GM18873 (cell line): ENCODE data around the gene CCDC50.
A peak's percentile ranks its signal among the peaks of the same experiment; 100 is the strongest.

Experiments
- ATAC-seq: cut with Tn5 transposase; IDR thresholded peaks from one replicate; pipeline ENCODE4 v1.9.1; 2021; ENCODE audit warnings: mild to moderate bottlenecking, moderate library complexity, moderate number of reproducible peaks; ENCODE audit not compliant: unreplicated experiment, low FRiP score

CCDC50 gene

DNA sequence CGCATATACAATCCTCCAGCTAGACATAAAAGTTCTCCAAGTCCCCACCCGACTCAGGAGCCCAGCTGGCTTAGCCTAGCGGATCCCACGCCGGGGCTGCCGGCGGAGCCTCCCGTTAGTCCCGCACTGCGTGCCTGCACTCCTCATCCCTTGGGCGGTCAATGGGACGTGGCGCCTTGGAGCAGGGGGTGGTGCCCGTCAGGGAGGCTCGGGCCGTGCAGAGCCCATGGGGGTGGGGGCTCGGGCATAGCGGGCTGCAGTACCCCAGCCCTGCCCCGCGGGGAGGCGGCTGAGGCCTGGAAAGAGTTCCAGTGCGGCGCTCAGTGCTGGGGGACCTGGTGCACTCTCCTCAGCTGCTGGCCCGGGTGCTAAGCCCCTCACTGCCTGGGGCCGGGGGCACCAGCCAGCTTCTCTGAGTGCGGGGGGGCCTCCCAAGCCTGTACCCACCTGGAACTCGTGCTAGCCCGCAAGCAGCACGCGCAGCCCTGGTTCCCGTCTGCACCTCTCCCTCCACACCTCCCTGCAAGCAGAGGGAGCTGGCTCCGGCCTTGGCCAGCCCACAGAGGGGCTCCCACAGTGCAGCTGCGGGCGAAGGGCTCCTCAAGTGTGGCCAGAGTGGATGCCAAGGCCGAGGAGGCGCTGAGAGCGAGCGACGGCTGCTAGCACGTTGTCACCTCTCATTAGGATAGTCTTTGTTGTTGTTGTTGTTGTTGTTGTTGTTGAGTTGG lies 12.2 kb upstream of the CCDC50 start:
- ATAC-seq = no peak

DNA sequence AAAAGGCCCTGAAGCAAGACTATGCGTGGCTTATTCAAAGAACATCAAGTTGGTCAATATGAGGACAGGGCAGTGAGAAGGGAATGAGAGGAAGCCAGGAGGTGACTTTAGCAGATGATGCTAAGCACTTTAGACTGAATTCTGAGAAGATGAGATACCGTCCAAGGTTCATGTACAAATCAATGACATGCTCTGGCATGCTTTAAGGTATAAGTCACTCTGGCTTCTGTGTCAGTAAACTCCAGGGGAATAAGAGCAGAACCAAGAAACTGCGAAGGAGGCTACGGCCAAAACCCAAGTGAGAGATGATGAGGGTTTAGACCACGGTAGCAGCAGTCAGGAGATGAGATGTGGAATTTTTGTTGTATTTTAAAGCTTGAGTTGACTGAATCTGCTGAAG lies 8.9 kb upstream of the CCDC50 start:
- ATAC-seq = no peak

DNA sequence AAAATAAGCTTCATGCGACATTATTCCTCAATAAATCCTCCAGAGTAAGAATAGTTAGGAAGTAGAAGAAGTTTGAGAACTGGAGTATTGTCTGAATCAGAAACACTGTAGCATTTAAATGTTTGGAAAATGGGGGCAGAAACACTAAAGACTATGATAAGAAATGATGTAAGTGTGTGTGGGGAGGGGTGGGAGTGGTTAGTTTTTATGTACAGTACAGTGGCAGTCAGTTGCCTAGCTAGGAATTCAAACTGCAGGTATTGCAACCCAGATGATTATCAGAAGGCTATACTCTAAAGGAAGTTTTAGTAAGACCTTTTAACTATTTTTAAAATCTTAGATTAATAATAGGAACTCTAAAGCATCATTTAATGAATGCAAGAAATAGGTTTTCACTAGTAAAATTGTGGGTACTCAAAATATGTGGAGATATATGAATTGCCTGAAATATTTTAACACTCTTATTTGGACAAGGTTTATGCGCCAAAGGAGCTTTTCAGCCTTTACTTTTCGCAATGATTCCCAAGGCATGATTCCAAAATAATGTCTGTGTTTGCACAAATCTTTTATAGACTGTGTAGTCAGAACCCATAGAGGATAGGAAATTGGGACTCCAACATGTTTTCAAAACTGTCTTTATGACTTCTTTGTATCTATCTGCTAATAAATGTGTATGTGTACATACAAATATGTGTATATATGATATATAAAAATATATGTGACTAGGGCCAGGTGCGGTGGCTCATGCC lies 8.0 kb upstream of the CCDC50 start:
- ATAC-seq = no peak

DNA sequence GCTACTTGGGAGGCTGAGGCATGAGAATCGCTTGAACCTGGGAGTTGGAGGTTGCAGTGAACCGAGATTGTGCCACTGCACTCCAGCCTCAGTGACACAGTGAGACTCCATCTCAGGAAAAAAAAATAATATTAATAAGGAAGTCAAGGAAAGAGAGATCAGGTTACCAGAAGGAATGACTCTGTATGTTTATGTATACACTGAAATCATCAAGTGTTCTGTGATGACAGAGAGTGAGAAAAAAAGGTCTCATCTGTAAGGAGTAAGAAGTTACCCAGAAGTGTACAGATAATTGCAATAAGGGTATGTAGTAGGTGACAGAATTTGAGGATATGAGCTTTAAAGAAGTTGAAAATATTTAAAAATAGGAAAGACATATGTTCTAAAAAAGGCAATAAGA lies 4.3 kb upstream of the CCDC50 start:
- ATAC-seq = no peak

DNA sequence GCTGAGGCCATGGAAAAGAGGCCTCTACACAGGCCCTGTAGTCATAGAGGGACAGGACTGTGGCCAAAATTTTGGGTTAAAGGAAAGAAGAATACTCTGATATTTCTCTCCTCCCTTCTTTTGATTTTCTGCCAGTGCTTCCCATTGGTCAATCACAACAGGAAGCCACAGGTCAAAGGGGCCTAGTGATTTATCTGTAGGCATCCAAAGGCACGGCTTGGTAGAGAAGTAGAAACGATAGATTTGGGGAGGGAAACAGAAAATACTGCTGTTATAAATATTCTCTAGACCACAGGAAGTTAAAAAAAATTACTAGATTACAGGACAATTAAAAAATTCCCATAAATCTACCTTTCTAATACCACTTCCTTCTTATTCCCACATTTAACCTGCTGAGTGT lies 1.7 kb upstream of the CCDC50 start:
- no peak for ATAC-seq

DNA sequence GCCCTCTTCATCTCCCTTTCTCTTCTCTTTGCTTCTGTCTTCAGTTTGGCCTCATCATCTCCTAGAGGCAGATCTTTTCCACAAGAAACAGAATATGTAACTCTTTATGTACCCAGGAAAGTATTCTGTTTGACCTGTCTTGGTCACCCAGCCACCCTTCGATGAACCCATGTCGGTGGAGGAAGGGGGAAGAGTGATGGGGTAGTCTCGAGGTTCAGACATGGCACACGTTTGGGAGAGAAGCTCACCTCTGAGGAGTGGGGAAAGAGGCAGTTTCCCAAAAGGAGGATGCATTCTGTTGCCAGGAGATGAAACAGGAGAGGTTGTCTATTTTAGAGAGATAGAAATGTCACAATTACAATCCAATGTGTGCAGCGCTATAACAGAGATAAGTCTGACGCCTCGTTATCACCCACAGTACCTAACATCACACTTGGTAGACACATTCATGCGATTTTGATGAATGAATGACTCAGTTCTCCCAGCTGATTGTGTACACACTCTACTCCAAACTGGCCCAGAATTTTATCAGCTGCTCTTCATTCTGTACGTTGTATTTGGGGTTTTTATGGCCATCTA lies 722 bp upstream of the CCDC50 start:
- no peak for ATAC-seq

DNA sequence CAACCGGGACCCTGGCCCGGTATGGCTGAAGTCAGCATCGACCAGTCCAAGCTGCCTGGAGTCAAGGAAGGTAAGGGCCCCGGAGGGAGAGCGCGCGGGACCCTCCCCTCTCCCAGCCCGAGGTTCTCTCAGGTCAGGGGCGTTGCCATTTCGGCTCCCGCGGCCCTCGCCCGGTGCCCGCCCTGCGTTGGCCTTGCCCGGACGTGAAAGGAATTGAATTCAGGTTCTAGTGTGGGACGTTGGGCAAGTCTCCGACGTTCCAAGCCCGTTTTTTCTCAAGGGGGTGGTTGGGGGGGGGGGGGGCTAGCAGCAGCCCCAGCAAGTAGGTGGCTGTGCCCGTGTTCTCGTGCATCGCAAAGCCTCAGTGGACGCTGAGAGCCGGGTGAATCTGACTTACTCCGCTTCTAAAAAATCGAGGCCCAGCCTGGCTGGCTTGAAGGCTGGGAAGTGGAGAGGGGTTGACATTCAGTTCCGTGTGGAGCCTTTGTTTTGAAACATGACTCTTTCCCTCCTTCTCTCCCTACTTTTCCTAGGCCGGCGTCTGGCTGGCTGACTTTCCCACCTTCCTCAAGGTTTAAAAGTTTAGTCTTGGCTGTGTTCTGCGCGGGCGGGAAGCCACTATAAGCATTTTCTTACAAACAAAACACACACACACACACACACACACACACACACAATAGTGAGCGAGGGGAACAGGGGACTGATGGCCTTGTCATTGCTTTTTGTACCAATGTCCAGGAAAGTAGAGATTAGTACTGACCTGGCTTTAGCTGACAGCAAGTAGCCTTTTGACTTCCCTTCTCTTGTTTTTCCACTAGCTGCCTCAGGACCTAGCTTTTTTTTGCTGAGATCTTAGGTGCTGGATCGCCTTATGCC lies 698 bp downstream of the CCDC50 start, which contains the start of gene UTS2B:
Gene UTS2B, minus strand, starts transcription at position 873 of the 876 bp plus-strand sequence. CDS start 48,337 bp downstream, outside the sequence.
- peak; percentile 20 for ATAC-seq

DNA sequence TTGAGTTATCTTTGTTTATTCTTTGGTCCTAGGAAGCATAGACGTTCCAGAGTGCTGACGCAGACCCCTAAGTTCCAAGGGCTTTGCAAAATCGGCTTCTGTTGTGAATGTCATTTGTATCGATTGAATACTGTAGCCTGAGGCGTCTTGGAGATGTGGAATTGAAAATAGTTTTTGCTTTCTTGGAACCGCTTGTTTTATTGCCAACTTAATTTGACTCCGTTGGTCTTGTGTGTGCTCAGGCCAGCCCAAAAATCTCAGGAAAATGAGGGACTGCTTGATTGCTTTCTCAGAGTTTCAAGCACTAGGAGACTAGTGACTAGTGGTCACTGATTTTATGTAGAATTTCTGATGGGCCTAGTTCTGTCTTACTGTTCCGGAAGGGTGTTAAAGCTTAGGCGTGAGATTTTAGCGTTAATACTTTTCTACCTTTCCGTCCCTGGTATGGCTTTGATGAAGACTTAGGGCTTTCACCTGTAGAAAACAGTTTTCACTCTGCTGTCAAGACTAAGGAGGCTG lies 1.4 kb downstream of the CCDC50 start:
- no peak for ATAC-seq

DNA sequence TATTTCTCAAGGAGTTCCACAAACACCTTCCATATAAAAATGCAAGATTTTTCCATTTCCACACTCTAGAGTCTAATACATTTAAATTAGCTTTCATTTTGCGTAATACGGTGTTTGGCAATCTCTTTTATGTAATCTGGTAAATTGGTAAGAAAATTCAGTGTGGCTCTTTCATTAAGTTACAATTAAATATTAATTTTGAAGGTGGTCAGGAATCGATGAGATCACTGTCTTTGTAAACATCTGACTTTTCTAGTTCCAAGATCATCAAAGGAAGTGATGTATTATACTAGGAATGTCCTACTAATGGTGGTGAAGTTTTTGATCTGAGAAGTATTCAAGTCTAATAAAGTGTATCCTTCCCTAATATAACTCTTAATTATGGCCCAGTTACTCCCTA lies 2.2 kb downstream of the CCDC50 start:
- ATAC-seq = no peak

DNA sequence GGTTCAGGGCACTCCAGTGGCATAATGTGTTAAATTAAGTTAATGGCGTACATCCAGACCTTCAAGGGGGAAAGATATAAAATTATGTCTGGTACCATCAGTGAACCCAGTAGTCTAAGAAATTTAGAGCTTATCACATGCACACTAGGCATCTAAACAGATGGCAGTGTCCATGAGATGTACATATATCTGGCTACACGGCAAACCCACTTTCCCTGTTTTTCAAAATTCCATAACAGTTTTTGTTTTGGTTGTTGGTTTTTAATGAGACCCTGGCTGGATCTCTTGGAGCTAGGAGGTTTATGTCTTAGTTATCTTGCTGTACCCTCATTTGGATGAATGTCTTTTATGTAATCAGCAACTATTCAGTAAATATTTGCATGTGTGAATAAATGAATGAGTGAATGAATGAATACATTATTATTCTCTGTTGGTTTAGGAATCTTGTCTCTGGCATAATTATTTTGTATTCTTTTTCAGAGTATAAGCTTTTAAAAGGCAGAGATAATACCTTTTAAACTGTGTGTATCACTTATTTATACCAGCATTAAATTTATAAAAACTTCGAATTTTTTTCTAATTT lies 4.2 kb downstream of the CCDC50 start:
- no peak for ATAC-seq

DNA sequence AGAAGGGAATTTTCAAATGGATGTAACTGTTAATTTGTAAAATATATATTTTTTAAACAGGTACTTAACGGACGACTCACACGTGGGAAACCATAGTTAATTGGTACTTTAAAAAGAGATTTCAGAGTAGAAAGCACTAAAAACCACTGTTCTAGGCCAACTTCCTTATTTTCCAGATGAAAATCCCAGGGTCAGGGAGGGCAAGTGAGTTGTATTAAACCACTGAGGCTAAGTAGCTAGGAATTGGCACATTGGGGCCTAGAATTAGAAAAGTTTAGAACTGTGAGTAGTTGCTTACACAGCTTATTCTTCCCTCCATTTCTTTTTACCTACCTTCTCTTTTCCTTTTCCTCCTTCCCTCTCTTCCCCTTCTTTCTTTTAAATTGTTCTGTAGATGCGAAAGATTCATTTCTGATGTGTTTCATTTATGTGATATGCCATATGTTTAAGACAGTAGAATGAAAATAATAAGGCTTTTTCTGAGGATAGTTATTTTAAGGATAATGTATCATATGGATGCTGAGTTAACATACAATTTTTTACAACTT lies 5.2 kb downstream of the CCDC50 start:
- ATAC-seq = no peak

DNA sequence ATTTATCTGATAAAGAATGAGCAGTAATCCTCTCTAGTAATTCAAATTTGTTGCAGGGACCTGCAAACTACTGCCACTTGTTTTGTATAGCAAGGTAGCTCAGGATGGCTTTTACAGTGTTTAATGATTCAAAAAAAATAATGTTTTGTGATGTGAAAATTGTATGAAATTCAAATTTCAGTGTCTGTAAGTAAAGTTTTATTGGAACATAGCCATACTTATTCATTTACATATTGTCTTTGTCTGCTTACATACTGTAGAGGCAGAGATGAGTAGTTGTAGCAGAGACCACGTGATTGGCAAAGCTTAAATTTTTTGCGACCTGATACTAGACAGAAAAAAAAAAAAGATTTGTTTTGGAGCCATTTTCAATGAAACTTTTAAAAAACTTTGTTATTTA lies 7.6 kb downstream of the CCDC50 start:
- ATAC-seq = peak; percentile 40

DNA sequence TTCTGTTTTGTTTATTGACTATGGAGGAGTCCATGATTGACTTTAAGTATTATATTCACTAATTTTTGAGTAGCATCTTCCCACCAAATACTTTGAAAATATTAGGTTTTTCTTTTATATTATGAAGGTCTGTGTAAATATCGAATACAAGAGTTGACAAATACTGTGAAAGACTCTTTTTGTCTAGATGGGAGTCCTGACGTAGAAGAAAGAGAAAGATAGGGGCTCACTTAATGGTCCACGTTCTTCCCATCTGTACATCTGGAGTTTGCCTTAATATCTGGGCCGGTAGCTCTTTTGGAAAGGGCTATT lies 8.9 kb downstream of the CCDC50 start:
- no peak for ATAC-seq

DNA sequence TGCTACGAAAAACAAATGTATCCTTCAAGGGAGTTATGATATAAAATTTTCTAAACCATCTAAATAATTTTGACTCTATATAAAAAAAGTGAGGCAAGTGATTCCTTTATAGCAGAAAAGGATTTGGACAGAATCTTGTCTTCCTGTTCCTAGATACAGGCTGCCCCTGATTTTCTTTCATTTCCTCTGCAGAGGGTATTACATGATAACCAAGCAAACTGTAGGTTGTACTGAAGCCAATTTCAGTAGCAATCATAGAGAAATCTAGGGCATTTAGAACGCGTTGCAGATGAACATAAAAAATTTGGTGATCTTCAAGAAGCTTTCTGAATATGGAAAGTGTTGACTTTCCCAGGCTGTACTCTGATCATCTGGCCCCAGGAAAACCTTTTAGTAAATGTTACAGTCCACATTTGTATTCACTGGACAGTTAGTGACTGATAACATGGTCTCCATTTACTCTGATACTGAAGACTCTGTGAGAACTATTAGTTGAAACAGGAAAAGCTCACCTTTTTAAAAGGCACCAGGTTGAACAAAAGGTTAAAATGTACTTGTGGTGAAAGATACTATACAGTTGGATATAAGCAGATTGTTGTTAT lies 10.2 kb downstream of the CCDC50 start:
- ATAC-seq = no peak

DNA sequence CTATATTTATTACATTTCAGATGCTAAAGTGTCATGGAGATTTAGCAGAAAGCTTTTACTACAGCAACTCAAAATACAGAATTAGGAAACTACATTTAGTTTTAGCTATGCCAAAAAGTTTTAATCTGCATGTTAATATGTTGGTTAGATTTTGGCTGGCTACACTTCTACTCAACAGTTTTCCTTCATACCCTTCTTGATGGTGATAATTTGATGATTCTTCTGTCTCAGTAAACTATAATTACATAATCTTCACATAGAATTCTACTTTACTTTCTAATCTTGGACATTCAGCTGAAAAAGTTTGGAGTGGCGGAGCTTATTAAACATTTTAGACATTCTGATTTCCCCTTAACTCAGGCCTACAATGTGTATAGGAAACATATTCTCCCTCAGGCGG lies 11.2 kb downstream of the CCDC50 start:
- no peak for ATAC-seq

DNA sequence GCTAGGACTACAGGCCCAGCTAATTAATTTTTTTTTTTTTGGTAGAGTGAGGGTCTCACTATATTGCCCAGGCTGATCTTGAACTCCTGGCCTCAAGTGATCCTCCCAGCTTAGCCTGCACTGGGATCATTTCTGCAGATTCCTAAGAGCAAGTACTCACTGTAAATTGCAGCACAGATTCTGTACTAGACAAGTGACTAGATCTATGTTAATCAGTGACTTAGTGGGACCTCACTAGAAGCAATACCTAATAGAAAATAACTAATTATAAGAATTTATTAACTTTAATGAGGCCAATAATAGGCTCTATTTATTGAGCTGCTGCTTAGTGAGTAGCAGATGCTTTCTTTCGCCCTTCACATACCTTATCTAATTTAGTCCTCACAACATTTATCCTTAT lies 11.8 kb downstream of the CCDC50 start:
- peak; percentile 35 for ATAC-seq

DNA sequence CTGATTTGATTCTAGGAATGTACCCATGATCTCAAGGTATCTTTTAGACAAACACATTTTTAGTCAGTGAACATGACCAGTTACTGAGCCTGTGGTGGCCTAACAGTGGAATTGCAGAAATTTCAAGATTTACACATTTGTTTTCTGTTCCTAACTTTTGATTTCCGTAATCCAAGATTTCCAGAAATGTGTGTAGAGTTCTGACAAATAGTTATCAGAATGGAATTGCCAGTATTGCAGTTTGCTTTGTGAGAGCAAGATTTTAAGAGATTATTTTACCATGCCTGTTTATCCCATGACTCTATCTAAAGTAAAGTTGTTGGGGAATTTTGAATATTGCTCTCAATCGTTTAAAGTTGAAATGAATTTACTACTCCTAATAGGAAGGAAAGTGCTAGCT lies 12.8 kb downstream of the CCDC50 start:
- ATAC-seq = no peak

DNA sequence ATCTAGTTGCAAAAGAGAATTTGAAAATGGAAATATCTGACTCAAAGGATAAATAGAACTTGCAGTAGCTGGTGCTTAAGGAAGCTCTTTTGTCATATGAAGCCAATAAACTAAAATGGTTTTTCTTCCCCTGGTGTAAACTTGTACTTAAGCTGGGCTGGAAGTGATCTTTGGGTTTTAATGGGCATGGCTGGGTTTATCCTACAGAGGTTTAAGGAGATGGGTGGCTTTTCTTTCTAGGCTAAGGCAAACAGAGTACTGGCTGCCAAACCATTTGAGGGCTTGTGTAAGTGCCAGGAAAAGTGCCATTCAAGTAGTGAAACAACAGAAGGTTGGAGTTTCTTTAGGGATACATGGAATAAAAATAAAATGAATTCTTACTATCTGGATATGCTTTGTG lies 13.2 kb downstream of the CCDC50 start:
- ATAC-seq = no peak

DNA sequence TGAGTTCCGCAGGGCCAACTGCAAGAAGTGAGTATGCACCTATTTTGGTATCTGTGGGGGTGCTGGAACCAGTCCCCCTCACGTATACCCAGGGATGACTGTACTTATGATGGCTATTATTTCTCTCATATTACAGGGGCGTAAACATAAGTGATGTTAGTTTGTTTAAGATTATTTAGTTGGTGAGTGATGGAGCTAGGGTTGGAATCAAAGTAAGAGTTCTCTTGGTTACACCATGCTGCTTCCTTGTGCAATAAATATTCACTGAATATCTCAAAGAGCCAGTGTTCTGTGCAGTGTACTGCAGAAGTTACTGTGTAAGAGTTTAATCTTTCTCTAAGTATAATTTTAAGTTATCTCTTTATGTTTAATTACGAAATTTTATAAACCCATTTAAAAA lies 13.9 kb downstream of the CCDC50 start:
- no peak for ATAC-seq

DNA sequence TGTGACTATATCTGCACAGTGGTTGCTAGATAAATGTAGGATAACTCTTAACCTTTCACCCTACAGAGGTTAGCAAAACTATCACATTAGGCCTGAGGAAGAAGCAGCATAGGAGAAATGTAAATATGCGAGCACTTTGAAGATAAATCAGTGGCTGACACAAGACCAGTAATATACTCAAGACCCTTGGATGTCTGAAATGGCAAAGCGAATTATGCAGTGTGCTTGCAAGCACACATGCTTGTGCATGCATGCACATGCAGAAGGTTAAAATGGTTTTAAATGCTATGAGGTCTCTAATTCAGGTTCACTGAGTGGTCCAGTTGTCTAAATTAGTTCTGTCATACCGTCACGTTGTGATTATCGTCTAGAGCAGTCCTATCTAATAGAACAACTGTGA lies 14.7 kb downstream of the CCDC50 start:
- ATAC-seq = no peak
